ENCODE data around the gene IL20RB.
"Not testable (repeated sequence)": the region's sequence is repeated elsewhere in the genome, so short reads cannot be mapped to it uniquely, and the experiment has no call there.

Gene IL20RB

GRCh38 chr3:136988651-136989050, 30.9 kb downstream of the IL20RB start:
- no peak for DNase-seq

GRCh38 chr3:136989781-136990524, 32.2 kb downstream of the IL20RB start:
- DNase-seq = no peak

GRCh38 chr3:136990826-136991225, 33.0 kb downstream of the IL20RB start:
- DNase-seq = no peak

GRCh38 chr3:136992115-136992514, 34.3 kb downstream of the IL20RB start:
- DNase-seq = no peak

DNA sequence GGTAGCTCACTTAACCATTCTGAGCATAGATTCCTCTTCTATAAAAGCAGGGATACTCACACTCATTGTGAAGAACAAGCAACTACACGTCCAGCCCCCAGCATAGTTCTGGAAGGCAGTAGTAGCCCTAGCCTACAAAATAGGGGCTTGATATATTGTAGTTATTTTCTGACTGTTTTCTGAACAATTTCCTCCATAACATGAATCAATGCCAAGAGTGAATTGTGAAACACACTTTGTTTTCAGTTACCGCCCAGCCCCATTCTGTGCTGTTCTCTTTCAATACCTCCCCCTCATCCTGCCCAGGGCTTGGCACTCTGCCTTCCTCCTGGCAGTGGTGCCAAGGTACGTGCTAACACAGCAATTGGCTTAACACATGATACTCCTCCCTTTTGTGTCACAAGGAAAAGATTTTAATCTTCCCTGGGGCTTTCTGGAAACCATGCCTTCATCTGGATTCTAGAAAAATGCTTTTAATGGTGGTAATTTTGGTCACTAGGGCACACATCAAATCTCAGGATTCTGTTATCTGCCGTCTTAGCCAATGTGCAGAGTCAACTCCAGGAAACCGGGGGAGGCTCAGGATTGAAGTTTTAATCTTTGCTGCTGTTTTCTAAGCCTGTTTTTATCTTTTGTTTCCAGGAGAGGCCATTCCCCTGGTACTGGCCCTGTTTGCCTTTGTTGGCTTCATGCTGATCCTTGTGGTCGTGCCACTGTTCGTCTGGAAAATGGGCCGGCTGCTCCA, 37.2 kb downstream of the IL20RB start:
- DNase-seq = peak; percentile 3 to 39

- DNase-seq = no peak
These were observed 37.9 kb downstream of the IL20RB start for GRCh38 chr3:136995652-136996051.

GRCh38 chr3:137000039-137000438, 42.3 kb downstream of the IL20RB start:
- DNase-seq = no peak

GRCh38 chr3:137007376-137007775, 49.6 kb downstream of the IL20RB start:
- not testable (repeated sequence) for DNase-seq

DNA sequence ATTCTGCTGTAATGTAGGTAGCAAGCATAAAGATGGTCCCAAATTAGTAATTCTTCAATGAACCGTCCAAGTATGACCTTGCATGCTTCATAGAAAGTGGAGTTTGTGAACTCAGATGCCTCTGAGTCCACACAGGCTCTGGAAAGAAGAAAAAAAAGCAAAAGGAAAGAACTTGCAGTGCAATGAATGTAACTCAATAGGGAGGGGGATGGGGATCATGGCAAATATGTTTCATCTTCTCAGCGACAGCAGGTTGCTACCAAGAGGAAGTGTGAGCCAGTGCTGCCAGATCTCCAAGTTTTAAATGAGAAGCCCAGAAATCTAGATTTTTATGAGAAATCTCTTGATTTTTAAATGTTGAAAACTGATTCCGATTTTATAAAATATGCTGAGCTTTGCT, 50.3 kb downstream of the IL20RB start:
- DNase-seq = no peak

DNA sequence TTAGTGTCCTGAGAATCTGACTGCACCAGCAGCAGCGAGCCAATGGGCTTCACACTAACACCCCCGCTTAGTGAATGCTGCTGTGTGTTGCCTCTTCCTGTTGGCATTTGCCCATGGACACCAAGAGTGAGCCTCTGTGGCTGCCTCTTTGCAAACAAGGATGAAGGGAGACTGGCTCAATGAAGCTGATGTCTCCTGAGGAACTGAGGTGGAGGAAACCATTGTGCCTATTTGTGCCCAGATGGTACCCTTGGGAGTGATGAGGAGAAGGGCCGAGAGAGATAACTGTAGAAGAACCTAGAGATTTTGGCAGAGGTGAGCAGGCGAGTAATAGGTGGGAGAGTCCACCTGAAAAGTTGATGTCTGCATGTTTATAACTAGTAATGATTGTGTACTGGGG, 51.2 kb downstream of the IL20RB start:
- DNase-seq = no peak

DNA sequence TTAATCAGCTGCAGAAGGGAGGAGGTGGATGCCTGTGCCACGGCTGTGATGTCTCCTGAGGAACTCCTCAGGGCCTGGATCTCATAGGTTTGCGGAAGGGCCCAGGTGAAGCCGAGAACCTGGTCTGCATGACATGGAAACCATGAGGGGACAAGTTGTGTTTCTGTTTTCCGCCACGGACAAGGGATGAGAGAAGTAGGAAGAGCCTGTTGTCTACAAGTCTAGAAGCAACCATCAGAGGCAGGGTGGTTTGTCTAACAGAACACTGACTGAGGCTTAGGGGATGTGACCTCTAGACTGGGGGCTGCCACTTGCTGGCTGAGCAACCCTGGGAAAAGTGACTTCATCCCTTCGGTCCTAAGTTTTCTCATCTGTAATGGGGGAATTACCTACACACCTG, 52.4 kb downstream of the IL20RB start:
- no peak for DNase-seq

GRCh38 chr3:137011153-137011552, 53.4 kb downstream of the IL20RB start:
- DNase-seq = no peak

- no peak for DNase-seq
These were observed 54.3 kb downstream of the IL20RB start for GRCh38 chr3:137012097-137012501.

- peak; percentile 89 to 93 for DNase-seq
These were observed 56.3 kb downstream of the IL20RB start for GRCh38 chr3:137013951-137014688.

- not testable (repeated sequence) for DNase-seq
These were observed 59.5 kb downstream of the IL20RB start for GRCh38 chr3:137017316-137017715.

DNA sequence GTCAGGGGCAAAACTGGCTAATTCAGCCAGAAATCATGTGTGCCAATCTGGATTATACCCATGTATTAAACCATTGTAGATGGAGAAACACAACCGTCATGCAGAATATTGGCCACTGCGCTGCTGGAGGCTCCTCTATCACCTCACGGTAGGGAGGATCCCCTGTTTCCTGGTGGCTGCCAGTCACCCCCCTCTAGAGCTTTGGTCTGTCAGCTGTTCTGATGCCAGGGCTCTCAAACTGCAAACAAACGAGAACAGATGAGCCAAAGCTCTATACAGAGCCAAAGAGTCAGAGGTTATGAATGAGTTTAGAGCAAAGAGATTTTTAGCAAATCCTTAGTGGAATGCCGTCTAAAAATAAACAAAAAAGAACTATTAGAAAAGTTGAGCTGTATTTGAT, 62.5 kb downstream of the IL20RB start:
- no peak for DNase-seq

DNA sequence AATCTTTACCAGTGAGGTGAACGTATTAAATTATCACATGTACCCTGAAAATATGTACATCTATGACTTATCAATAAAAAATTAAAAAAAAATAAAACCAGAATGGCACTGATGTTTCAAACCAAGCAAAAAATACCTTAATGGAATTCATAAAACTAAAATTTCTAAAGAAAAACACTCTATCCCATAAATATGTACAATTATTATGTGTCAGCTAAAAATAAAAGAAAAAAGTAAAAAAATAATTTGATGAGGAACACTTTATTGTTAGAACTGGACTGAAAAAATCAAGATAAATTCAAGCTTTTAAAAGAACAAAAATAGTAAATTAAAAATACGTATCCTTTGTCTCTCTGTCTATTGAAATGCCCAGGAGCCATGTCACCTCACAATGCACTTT, 63.1 kb downstream of the IL20RB start:
- DNase-seq = no peak

GRCh38 chr3:137024348-137024747, 66.6 kb downstream of the IL20RB start:
- peak in 1 of 2 donors; percentile 31 for DNase-seq

- DNase-seq = no peak
These were observed 68.9 kb downstream of the IL20RB start for GRCh38 chr3:137026701-137027100.

DNA sequence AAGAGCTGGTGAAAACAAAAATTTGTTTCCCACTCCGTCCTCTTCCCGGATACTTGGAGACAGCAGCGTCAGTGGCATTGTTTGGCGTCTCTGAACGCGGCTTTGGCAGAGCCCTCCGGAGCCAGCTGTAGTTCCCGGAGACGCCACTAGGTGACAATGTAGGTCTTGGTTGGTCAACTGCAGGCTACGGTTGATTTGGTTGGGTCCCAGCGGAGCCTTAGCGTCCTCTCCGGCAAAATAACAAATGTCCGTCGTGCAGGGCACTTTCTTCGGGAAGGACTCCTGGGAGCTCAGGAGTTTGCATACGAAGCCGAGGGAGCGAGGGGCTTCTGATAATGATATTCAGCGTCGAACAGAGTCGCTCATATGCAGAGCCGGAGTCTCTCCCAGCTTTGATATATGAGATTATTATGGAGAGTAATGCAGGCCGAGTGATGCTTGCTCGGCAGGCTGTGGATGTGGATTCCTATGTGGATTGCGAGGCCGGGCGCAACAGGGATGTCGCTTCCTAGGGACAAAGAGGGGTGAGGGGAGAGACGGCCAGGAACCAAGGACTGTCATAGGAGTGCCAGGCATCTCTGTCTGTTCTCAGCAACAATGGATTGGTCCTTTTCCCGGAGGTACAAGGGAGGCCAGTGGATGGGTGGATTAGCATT, 74.8 kb downstream of the IL20RB start:
- DNase-seq = peak; percentile 78 to 82

DNA sequence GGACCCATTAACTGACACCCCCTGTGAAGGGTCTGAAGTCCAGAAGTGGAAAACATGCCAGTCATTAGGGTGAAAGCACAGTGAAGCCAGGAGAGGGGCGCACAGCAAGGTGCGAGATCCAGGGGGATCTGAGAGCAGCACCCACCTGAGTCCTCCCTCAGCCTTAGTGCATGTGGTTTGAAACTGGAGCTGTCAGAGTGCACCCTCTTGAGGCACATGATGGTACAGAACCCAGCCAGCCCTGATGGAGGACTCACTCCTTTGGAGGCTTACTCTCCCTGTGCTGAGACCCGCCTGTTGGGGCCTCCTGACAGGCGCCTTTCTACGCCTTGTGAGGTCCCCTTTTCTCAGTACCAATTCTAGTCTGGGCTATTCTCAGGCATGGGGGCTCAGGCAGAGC, 77.8 kb downstream of the IL20RB start:
- DNase-seq = no peak

- DNase-seq = no peak
These were observed 81.8 kb downstream of the IL20RB start for GRCh38 chr3:137039570-137039969.

DNA sequence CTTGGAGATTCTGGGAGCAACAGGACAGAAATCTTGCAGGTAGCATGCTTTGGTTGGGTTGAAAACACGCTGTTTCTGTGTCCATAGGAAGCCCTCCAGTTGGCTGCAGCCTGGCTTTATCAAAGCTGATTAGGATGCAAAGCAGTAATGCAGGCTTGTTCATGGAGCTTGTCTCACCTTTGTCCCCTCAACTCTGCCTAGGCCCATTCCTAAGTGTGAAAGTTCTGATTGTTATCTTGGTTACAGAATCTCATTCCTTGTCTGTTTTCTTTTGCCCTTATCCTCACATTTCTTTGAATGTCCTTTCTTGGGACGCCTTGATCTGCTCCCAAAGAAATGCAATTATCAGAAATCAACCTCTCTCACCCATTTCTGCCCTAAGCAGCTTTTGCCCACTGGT, 83.5 kb downstream of the IL20RB start:
- DNase-seq = no peak

Measured in inflammatory macrophage (primary cell).